HCT116 (cell line): ENCODE measurements around the gene PPAT. TPM values are rescaled to one million over a fixed set of nuclear protein-coding genes. Genes with fewer than 3 reads are reported as not detected.
A peak's percentile ranks its signal among the peaks of the same experiment; 100 is the strongest.

Experiments used
- ATAC-seq: fragments of 200-7000 bp; cut with Tn5 transposase; 2 replicates; pipeline ENCODE4 v1.9.1; 2020; ENCODE audit warnings: mild to moderate bottlenecking, moderate library complexity
- BruUV-seq: library from RNA; stranded (reverse); fragments of 400-500 nt; replicated peaks from 2 replicates; lab custom pipeline; 2021; lab: Mats Ljungman, UMichigan
- CTCF ChIA-PET: fragments of 300-600 bp; sonication (Branson Sonifier 250); formaldehyde crosslinking; loops from one replicate; lab custom pipeline; 2021; ENCODE audit warnings: antibody characterized with exemption; lab: Charles Lee
- POLR2A ChIA-PET: fragments of 300-600, 350-600 bp; sonication (Branson Sonifier 250); formaldehyde crosslinking; loops from one replicate; lab custom pipeline; 2021; ENCODE audit warnings: antibody characterized with exemption; lab: Charles Lee
- RAD21 ChIA-PET, 2 experiments: fragments of 300-600 bp; sonication (Branson Sonifier 250); formaldehyde crosslinking; loops; one replicate each; lab custom pipeline; 2023; ENCODE audit warnings: low total read pairs in 2 of 2; ENCODE audit not compliant: uncharacterized antibody in 2 of 2, unreplicated experiment in 2 of 2, low non-redundant PET in 1 of 2; lab: Charles Lee
- DNase-seq: peaks from one replicate; pipeline ENCODE4 v3.0.0-alpha.2; 2010; ENCODE audit warnings: low read depth, low spot score
- H2AFZ ChIP-seq: fragments of 200-600 bp; shearing (Covaris generic), sonication (generic); 2 replicates; pipeline ENCODE4 v1.6.1; 2017; ENCODE audit warnings: low read depth, mixed run types, mixed read lengths, antibody characterized with exemption, low read length; ENCODE audit not compliant: poor library complexity, severe bottlenecking
- H3K27ac ChIP-seq: 2 replicates; pipeline ENCODE4 v1.5.1; 2012; ENCODE audit warnings: low read depth, low read length
- H3K27me3 ChIP-seq: fragments of 200-600 bp; sonication (generic); 2 replicates; pipeline ENCODE4 v1.6.1; 2016; ENCODE audit warnings: mixed run types, low read length, mixed read lengths; ENCODE audit not compliant: insufficient read depth
- H3K36me3 ChIP-seq, 2 experiments: fragments of 200-500 bp in 1 of 2; fragments of 200-600 bp in 1 of 2; sonication (Bioruptor generic) in 1 of 2; sonication (generic) in 1 of 2; 2 replicates each; pipeline versions ENCODE4 v1.5.1 to v1.6.1; 2014 to 2016; ENCODE audit warnings: low read length in 2 of 2, inconsistent platforms in 1 of 2, mixed read lengths in 1 of 2, mixed run types in 1 of 2; ENCODE audit not compliant: insufficient read depth in 2 of 2, control insufficient read depth in 1 of 2
- H3K4me1 ChIP-seq, 2 experiments: fragments of 200-600 bp in 1 of 2; sonication (generic) in 1 of 2; 2 replicates each; pipeline versions ENCODE4 v1.5.1 to v1.6.1; 2012 to 2017; ENCODE audit warnings: low read length in 2 of 2, inconsistent platforms in 1 of 2, mild to moderate bottlenecking in 1 of 2, mixed read lengths in 1 of 2, mixed run types in 1 of 2, moderate library complexity in 1 of 2; ENCODE audit not compliant: insufficient read depth in 2 of 2, control insufficient read depth in 1 of 2
- H3K4me2 ChIP-seq: fragments of 200-600 bp; sonication (generic); 2 replicates; pipeline ENCODE4 v1.6.1; 2017; ENCODE audit warnings: mixed run types, low read length, mixed read lengths
- H3K4me3 ChIP-seq, 2 experiments: fragments of 200-600 bp in 1 of 2; sonication (generic) in 1 of 2; replicated peaks in 1 of 2; 2 replicates each; pipeline ENCODE4 v1.5.1; 2011 to 2016; ENCODE audit warnings: low read length in 2 of 2, control low read depth in 1 of 2, low read depth in 1 of 2, mild to moderate bottlenecking in 1 of 2, mixed read lengths in 1 of 2, mixed run types in 1 of 2
- H3K79me2 ChIP-seq: fragments of 200-600 bp; sonication (generic); 2 replicates; pipeline ENCODE4 v1.6.1; 2017; ENCODE audit warnings: mild to moderate bottlenecking, mixed run types, low read length, moderate library complexity, mixed read lengths; ENCODE audit not compliant: insufficient read depth
- H3K9ac ChIP-seq: fragments of 200-600 bp; sonication (generic); 2 replicates; pipeline ENCODE4 v1.6.1; 2016; ENCODE audit warnings: low read length, mixed read lengths
- H3K9me2 ChIP-seq: fragments of 200-600 bp; sonication (generic), shearing (Covaris generic); 2 replicates; pipeline ENCODE4 v1.6.1; 2017; ENCODE audit warnings: mixed run types, mild to moderate bottlenecking, moderate library complexity; ENCODE audit not compliant: insufficient read depth
- H3K9me3 ChIP-seq, 2 experiments: fragments of 200-500 bp in 1 of 2; fragments of 200-600 bp in 1 of 2; sonication (Bioruptor generic) in 1 of 2; sonication (generic) in 1 of 2; 2 replicates each; pipeline ENCODE4 v1.6.1; 2014 to 2017; ENCODE audit warnings: low read length in 2 of 2, mixed read lengths in 2 of 2, inconsistent platforms in 1 of 2, low read depth in 1 of 2, mild to moderate bottlenecking in 1 of 2, mixed run types in 1 of 2, moderate library complexity in 1 of 2; ENCODE audit not compliant: control insufficient read depth in 1 of 2, insufficient read depth in 1 of 2
- H4K20me1 ChIP-seq: fragments of 200-600 bp; sonication (generic), shearing (Covaris generic); 2 replicates; pipeline ENCODE4 v1.6.1; 2017; ENCODE audit warnings: mixed run types, mild to moderate bottlenecking, moderate library complexity; ENCODE audit not compliant: insufficient read depth
- EGR1 ChIP-seq: IDR thresholded peaks from 2 replicates; pipeline ENCODE4 v1.6.1; 2012; ENCODE audit warnings: low read depth
- JUND ChIP-seq: IDR thresholded peaks from 2 replicates; pipeline ENCODE4 v1.6.1; 2012
- POLR2A ChIP-seq: IDR thresholded peaks from 2 replicates; pipeline ENCODE4 v1.7.0; 2011; ENCODE audit warnings: borderline replicate concordance; ENCODE audit not compliant: insufficient read depth, insufficient read length; ENCODE audit errors: extremely low read depth
- POLR2AphosphoS5 ChIP-seq: IDR thresholded peaks from 2 replicates; pipeline ENCODE4 v1.6.1; 2011; ENCODE audit warnings: mild to moderate bottlenecking, low read depth, low read length, moderate library complexity
- intact Hi-C: fragments of 100-400 bp; cut with micrococcal nuclease; formaldehyde crosslinking; loops from 2 replicates; pipeline ENCODE4 v1.10.0; 2022
- total RNA-seq: library from RNA; stranded (reverse); gene quantifications from one replicate; pipeline ENCODE4 v1.2.1, GENCODE V29; 2021; ENCODE audit not compliant: unreplicated experiment
- TF ChIP-seq, protein P1 (sequence below): IDR thresholded peaks from 2 replicates; pipeline ENCODE4 v1.6.1; 2012; ENCODE audit warnings: low read depth
- TF ChIP-seq, protein P2 (sequence below), 3 experiments: fragments of 200-600 bp in 1 of 3; sonication (generic) in 1 of 3; IDR thresholded peaks in 2 of 3; conservative IDR thresholded peaks in 1 of 3; 2 replicates each; pipeline ENCODE4 v1.5.1; 2012 to 2017; ENCODE audit warnings: low read depth in 2 of 3, low read length in 2 of 3, antibody characterized with exemption in 1 of 3, borderline replicate concordance in 1 of 3, control low read depth in 1 of 3, mild to moderate bottlenecking in 1 of 3, mixed read lengths in 1 of 3, mixed run types in 1 of 3, moderate library complexity in 1 of 3; ENCODE audit not compliant: insufficient read depth in 1 of 3

The PPAT gene
- total RNA-seq, 1 experiment from 2014 or later = 78.6 TPM

DNA sequence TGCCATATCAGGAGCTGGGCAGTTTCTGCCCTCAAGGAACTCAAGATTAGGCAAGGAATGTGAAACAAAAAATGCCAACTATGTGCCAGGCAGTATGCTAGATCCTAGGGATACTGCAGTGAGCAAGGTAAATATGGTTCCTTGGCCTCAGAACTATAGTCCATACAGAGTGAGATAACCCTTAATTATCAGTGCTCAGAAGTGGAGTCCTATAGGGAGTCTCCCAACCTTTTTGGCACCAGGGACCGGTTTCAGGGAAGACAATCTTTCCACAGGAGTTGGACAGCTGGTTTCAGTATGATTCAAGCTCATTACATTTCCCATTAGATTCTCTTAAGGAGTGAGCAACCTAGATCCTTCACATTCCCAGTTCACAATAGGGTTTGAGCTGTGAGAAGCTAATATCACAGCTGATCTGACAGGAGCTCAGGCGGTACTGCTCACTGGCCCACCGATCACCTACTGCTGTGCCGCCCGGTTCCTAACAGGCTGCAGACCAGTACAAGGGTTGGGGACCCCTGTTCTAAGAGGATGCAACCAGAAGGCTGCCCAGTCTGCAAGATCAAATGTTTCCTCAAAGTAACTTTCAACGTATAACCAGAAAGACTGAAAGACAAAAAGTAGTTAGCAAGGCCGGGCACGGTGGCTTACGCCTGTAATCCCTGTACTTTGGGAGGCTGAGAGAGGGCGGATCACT is 30.3 kb upstream of the PPAT start (continued):
- TF ChIP-seq EGR1 = no peak

DNA sequence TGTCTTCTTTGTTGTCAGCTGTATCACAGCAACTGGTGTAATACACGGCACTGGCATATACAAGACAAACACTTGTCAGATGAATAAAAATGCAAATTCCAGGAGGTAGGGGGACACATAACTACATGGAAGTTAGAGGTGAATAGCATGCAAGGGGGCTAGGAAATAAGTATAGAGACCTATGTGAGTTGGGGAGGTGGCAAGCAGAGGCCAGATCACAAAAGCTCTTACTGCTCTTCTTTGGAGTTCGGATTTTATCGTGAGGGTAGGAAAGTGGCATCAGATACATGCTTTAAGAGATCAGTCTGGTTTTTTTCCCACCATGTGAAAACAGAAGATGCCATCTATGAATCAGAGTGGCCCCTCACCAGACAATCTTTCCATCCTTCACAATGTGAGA is 29.2 kb upstream of the PPAT start:
- intact Hi-C loops = no loop called here

DNA sequence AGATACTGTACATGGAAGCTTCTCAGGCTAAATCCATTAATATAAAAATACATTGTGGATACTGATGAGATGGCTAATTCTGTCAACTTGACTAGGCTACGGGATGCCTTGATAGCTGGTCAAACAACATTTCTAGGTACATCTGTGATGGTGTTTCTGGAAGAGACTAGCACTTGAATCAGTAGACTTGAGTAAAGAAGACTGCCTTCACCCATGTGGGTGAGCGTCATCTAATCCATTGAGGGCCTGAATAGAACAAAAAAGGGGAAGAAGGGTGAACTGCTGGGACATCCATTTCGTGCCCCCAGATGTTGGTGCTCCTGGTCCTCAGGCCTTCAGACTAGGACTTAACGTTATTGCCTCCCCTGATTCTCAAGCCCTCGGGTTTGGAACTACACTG is 28.3 kb upstream of the PPAT start:
- Histone ChIP-seq H3K4me2 (no peak overlapping the region), H3K79me2 (peaks cover 77% of the 10 kb centered on the region), H2AFZ (no peak overlapping the region), H3K9me3 (no peaks in the 10 kb centered on the region), H3K4me3 (no peak overlapping the region), H3K4me1 (peaks cover 7 to 20% of the 10 kb centered on the region in 2 experiments; a peak in 3 of 4 replicates), H4K20me1 (0 out of 2 replicates have a peak, but pooled peaks cover 3% of the 10 kb centered on the region), H3K9me2 (no peaks in the 10 kb centered on the region), H3K9ac (no peak overlapping the region), H3K27ac (no peak overlapping the region), H3K36me3 (peaks cover 22 to 36% of the 10 kb centered on the region in 2 experiments), H3K27me3 (no peaks in the 10 kb centered on the region)
- DNase-seq (no peak), ATAC-seq (no peak)
- CTCF ChIA-PET = no interaction called here
- intact Hi-C loops = no loop called here
- POLR2A ChIA-PET = no interaction called here
- TF ChIP-seq POLR2AphosphoS5 (0 out of 2 replicates have a peak, but pooled peaks have one; percentile 21), JUND (0 out of 2 replicates have a peak, but pooled peaks have one; percentile 1)
- TF ChIP-seq, protein P1, sequence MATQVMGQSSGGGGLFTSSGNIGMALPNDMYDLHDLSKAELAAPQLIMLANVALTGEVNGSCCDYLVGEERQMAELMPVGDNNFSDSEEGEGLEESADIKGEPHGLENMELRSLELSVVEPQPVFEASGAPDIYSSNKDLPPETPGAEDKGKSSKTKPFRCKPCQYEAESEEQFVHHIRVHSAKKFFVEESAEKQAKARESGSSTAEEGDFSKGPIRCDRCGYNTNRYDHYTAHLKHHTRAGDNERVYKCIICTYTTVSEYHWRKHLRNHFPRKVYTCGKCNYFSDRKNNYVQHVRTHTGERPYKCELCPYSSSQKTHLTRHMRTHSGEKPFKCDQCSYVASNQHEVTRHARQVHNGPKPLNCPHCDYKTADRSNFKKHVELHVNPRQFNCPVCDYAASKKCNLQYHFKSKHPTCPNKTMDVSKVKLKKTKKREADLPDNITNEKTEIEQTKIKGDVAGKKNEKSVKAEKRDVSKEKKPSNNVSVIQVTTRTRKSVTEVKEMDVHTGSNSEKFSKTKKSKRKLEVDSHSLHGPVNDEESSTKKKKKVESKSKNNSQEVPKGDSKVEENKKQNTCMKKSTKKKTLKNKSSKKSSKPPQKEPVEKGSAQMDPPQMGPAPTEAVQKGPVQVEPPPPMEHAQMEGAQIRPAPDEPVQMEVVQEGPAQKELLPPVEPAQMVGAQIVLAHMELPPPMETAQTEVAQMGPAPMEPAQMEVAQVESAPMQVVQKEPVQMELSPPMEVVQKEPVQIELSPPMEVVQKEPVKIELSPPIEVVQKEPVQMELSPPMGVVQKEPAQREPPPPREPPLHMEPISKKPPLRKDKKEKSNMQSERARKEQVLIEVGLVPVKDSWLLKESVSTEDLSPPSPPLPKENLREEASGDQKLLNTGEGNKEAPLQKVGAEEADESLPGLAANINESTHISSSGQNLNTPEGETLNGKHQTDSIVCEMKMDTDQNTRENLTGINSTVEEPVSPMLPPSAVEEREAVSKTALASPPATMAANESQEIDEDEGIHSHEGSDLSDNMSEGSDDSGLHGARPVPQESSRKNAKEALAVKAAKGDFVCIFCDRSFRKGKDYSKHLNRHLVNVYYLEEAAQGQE = no peak
- TF ChIP-seq, protein P2, sequence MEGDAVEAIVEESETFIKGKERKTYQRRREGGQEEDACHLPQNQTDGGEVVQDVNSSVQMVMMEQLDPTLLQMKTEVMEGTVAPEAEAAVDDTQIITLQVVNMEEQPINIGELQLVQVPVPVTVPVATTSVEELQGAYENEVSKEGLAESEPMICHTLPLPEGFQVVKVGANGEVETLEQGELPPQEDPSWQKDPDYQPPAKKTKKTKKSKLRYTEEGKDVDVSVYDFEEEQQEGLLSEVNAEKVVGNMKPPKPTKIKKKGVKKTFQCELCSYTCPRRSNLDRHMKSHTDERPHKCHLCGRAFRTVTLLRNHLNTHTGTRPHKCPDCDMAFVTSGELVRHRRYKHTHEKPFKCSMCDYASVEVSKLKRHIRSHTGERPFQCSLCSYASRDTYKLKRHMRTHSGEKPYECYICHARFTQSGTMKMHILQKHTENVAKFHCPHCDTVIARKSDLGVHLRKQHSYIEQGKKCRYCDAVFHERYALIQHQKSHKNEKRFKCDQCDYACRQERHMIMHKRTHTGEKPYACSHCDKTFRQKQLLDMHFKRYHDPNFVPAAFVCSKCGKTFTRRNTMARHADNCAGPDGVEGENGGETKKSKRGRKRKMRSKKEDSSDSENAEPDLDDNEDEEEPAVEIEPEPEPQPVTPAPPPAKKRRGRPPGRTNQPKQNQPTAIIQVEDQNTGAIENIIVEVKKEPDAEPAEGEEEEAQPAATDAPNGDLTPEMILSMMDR (IDR thresholded peaks at IDR 0.05 in 2 of 3, conservative IDR thresholded peaks at IDR 0.05 in 1 of 3; ENCODE audit: borderline replicate concordance in 1 of 3, insufficient read depth in 1 of 3, low read depth in 2 of 3, low read length in 2 of 3) = no peak
- RAD21 ChIA-PET = no interaction called here
- BruUV-seq = no TSS peak

More for the DNA sequence above, 29.2 kb upstream of the PPAT start:
- ChIA-PET RAD21 (no interaction called here), POLR2A (interaction anchor here (1.6 kb wide), 1 partner anchor 29 kb away, joined by 3 read pairs; the partner anchor contains the start of gene PAICS), CTCF (no interaction called here)
- TF ChIP-seq POLR2AphosphoS5 (0 out of 2 replicates have a peak, but pooled peaks have one; percentile 15), POLR2A (no peak)
- peaks cover 14 to 32% of the 10 kb centered on the region in 2 experiments; a peak in 3 of 4 replicates for H3K36me3 ChIP-seq
- no TSS peak for BruUV-seq
- no peak overlapping the region for H3K9ac ChIP-seq
- ATAC-seq (no peak), DNase-seq (no peak)
- H3K9me3 ChIP-seq = no peaks in the 10 kb centered on the region
- H3K4me3 ChIP-seq = no peak overlapping the region
- peaks cover 83% of the 10 kb centered on the region for H3K79me2 ChIP-seq
- H3K4me1 ChIP-seq = peaks cover 13 to 28% of the 10 kb centered on the region in 2 experiments
- H3K27me3 ChIP-seq = no peaks in the 10 kb centered on the region
- no peak overlapping the region for H3K27ac ChIP-seq
- H3K9me2 ChIP-seq = no peaks in the 10 kb centered on the region
- H3K4me2 ChIP-seq = no peak overlapping the region
- H4K20me1 ChIP-seq = 0 out of 2 replicates have a peak, but pooled peaks cover 7% of the 10 kb centered on the region
- no peak overlapping the region for H2AFZ ChIP-seq
